GM19463 (cell line): ENCODE results near the gene EBF3.

Experiments used
- ATAC-seq: cut with Tn5 transposase; IDR thresholded peaks from one replicate; pipeline ENCODE4 v1.9.1; 2021; ENCODE audit warnings: mild to moderate bottlenecking, moderate library complexity; ENCODE audit not compliant: unreplicated experiment

The EBF3 gene

DNA sequence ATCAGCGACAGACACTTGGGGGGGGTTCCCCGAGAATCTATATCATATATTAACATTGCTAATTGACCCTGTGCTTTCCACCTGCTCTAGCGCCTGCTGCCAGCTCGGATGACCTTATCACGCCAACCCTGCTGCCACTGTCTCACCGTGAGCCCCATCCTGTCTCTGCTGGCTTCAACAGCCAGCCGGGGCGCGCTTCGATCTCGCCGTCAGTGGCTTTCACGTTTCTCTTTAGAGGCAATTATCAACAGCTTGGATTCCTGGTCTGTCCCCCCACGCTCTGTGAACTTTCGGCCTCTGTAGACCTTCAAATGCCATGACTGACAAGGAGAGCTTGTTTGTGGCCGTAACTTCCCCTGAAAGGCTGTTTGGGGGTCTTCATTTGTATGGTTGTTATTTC is 123.0 kb downstream of the EBF3 start:
- no peak for ATAC-seq

DNA sequence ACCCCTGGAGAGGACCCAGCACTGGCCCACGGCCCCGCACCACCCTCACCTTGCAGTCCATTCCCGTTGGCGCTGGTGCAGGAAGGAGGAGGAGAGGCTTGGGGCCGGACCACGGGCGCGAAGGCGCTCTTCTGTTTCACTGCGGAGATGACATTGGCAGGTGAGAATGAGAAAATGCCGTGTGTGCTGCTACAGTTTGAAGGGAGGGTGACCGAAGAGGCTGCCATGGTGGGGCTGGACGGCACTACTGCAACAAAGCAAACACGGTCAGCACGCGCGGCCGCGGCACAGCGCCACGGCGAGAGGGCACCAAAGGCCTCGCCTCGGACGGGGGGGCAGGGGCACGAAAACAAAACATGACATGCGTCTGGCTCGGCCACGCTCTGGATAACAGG is 123.9 kb downstream of the EBF3 start:
- ATAC-seq, result no peak

DNA sequence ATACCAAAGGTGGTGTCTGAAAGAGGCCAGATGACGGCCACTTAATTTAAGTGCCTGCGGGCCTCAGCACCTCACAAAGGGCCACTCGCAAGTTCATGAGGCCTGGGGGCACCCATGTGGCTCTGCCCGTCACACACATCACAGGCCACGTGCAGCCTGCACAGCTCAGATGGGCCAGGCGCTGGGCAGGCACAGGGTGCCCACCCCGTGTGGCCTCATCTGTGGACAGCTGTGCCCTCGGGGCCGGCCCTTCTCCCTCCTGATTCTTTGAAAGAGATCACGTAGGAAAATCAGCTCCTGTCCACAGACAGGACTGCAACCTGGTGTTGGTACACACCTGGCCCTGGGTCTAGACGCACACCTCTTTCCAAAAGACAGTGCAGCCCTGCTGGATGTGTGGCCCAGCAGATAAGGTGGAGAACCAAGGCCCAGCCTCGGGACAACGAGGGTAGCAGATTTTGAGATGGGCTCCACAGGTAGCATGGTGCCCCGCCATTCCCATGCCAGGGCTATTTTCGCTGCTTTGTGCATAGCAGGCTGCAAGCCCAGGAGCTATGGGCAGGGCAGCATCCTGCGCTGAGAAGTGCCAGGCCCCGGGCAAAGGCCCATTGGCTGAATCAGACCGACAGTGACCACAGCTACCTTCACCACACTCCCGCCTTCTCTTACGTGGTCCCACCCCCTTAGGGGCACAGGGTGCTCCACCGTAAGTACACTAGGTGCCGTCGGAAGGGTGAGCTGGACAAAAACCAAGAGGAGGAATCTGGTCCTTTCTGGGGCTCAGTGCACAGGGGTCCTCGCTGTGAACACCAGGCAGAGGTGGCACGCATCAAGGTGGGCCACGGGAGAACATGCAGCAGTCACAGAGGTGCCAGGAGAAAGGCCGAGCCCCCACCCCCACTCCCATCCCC is 124.5 kb downstream of the EBF3 start:
- no peak for ATAC-seq

DNA sequence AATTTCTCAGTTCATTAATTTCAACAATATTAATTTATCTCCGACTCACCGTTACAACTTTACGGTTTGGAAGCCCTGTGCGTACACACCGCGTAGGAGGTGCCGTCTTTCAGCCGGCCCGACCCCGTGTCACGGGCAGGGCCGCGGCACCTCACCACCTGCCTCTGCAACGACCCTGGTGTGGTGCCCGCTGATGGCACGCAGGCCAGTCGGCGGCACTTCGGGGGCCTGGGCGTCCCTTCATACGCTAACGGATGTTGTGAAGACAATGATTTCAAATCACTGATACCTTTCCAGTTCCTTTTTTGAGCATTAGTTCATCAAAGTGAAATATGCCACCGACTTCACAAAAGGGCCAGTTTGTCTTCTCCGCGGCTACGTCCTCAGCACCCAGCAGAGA is 125.3 kb downstream of the EBF3 start:
- ATAC-seq, result no peak

DNA sequence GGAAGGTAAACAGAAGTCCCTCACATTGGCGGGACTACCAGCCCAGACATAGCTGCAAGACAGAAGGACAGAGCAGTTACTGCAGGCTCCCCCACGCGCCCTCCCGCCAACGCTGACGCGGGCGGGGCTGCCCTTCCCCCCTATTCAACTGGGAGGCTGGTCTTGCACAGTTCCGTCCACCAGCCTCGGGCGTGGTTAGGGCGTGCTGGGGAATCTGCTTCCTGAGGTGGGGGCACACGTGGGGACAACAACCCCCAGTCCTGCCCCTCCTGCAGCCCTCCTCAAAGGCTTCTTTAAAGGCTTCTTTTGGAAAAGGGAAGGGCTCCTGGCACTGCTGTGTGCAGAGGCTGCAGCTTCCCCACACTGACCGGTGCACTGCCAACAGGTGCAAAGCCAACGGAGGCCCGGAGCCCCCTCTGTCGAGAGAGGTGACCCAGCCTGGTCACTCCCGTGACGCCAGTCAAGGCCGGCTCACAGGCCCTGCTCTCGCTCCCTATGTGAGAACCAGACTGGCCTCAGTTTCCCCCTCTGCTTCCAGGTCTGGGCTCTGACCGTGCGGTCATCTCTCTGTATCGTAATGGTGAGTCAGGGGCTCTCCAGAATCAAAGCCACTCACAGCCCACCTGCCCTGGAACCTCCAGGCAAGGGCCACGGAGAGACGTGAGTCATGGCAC is 126.0 kb downstream of the EBF3 start:
- ATAC-seq, result no peak

DNA sequence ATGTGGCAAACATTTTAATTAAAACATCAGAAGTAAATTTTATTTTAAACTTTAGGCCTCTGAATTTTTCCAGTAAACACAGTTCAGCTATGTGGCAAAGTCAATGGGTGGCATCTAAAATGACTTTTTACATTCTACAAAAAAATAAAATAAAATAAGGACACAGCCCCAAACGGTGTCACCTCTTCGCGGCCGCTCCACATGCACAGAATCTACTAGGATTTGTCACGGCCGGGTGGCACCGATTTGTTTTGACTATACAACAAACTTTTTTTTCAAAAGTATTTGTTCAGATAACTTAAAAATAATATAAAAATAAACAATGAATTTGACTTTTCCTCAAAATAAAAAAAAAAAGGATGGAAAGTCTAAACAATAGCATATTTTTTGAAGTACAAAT is 127.8 kb downstream of the EBF3 start:
- no peak for ATAC-seq

DNA sequence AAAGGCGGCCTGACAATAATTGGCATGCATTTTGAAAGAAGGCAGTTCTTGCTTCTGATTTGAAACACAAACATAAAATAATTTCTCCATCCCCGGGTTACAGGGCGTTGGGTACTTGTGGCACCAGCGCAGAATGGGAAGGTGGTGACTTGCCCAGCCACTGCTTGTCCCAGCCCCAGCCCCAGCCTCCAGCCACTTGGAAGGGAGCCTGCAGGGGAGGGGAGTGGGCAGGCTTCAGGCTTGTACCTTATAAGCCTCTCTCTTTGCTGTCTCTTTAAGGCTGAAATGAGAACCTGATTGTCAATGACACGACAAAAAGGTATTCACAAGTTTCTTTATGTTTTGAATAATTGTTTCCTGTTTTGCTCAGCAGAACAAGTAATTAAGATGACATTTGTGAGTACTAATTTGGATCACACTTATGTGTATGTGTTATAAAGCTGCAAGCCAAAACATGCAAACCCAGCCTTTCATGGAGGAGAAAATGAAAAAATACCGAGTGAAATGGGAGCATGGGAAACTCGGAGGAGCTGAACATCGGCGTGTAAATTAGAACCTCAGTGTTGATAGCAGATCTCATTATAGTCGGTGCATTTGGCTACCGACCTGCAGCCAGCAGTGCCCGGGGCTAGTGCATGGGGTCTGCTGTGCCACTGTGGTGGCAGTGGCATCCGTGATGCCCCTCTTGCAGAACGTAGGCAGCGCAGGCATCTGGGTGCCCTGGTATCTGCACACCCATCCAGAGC is 129.9 kb downstream of the EBF3 start:
- ATAC-seq, result no peak

DNA sequence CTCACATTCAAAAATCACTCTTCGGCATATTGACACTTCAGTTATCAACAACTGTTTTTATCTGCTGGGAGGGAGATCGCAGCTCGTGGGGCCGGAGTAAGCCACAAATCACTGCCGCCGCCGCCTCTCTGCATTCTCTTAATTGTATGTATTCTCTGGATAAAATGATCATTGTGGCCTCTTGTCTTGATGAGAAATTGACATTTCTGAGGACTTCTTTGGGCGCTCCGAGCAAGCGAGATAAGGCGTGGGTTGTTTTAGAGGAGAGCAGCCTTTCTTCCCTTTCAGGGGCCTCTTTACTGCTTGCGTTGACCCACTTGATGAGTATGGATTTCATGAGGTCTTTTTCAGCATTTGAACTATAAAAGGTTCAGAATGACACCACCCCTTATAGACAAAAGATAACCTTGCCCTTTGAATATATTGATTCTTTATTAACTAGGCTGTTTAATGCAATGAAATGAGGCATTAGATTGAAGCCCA is 130.6 kb downstream of the EBF3 start:
- no peak for ATAC-seq

DNA sequence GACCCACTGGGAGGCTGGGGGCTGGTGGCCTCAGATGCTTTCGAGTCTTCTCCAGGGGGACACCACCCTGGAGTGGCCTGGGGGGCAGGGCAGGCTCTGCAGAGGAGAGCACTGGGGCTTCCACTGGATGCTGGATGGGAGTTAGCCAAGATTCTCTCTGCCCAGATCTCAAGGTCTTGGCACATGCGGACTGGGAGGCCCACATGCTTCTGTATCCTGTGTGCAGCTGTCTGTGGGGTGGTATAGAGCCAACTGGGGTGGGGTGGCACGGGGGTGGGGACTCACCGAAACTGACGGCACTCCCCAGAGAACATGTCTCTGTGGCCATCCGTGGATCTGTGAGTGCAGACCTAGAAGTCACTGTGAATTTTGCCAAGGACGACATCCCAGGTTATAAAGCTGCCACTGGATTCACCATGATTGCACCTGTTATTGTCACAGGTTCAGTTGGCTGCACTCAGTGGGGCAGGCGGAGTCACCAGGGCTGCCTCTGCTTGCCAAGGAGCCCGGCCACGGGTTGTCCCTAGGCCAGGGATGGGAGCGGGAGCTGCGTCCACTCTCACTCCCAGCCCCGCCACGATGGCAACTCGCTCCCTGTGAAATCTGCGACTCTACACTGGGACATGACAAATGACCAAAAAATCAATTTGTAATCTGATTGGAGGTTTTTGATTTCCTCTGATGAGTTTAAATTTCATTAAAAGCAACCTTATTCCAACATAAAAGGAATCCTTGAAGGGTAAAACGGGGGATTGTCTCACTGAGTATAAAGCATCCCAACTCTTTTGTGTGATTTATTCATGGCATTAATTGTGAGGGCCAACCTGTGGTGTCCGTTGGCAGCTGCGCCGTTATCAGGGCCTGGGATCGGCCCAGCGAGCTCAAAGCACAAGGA is 131.3 kb downstream of the EBF3 start:
- no peak for ATAC-seq

DNA sequence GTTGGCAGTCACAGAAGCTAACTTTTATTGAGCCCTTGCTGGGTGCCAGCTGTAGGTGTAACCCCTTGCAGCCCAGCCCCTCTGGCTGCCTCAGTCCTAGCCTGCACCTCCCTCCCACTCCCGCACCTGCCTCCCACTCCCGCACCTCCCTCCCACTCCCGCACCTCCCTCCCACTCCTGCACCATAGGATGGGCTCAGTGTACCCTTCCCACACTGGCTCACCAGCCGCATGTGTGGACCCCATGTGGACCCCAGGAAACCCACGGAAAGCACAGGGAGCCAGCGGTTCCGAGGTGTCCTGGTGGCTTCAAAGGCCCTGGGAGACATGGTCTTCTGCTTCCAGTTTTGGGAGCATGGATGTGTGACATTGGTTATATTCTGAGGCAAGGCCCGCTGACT is 132.9 kb downstream of the EBF3 start:
- ATAC-seq, result no peak

DNA sequence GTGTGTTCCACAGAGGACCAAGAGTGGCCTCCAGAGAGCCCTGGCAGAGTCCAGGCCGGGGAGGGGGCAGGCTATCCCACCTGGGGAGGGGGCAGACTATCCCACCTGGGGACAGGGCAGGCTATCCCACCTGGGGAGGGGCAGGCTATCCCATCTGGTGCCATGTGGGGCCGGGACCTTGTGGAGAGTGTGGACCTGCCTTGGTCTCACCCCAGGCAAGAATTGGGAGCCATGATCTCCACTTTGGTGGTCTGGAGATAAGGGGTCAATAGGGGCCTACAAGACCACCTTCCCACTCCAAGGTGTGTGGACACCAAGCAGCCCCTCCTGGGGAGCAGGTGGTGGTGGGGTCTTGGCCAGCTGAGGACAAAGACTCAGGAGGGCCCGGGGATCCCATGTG is 138.2 kb downstream of the EBF3 start:
- ATAC-seq, result no peak

DNA sequence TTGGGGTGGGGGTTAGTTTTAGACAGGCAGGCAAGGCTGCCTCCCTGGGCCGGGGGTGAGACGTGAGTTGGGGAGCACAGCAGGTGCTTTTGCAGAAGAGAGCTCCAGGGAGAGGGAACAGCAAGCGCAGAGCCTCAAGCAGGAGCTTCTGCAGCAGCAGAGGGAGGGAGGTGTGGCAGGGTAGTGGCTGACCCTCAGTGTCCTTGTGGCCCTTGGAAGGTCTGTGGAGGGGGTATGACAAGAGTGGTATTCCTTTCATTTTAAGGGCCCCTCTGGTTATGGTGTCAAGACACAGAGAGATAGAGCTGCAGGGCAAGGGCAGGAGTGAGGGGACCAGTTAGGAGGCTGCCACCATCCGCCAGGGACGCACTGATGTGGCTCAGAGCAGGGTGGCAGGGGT is 138.9 kb downstream of the EBF3 start:
- ATAC-seq, result no peak

DNA sequence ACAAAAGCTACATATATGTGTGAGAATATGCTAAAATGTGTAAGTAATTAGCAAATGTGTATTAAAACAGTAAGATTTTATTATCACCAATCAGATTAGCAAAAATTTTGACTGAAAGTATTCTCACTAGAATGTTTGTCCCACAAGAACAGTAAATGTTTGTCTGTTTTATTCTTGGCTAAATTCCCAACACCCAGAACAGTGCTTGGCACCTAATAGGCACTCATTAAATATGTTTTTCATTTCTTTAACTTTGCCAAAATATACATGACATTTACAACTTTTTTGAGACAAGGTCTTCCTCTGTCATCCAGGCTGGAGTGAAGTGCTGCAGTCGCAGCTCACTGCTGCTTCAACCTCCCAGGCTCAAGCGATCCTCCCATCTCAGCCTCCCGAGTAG is 143.6 kb downstream of the EBF3 start:
- ATAC-seq, result no peak

DNA sequence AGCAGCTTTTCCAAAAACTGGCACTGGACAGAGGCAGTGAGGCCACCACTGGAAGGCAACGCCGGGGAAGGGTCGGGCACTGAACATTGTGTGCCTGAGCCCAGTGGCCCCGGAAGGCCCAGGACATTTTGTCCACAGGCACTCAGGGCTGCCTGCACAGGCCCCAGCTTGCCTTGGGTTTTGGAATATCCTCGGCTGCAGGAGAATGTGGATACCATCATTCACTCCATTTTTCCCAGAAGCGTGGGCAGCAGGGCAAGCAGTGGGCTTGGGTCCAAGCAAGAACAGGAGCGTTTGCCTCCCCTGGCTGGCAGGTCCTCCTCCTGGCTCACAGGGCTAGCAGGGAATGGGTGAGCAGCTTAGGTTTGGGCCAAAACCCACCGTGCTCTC is 147.4 kb downstream of the EBF3 start:
- no peak for ATAC-seq

DNA sequence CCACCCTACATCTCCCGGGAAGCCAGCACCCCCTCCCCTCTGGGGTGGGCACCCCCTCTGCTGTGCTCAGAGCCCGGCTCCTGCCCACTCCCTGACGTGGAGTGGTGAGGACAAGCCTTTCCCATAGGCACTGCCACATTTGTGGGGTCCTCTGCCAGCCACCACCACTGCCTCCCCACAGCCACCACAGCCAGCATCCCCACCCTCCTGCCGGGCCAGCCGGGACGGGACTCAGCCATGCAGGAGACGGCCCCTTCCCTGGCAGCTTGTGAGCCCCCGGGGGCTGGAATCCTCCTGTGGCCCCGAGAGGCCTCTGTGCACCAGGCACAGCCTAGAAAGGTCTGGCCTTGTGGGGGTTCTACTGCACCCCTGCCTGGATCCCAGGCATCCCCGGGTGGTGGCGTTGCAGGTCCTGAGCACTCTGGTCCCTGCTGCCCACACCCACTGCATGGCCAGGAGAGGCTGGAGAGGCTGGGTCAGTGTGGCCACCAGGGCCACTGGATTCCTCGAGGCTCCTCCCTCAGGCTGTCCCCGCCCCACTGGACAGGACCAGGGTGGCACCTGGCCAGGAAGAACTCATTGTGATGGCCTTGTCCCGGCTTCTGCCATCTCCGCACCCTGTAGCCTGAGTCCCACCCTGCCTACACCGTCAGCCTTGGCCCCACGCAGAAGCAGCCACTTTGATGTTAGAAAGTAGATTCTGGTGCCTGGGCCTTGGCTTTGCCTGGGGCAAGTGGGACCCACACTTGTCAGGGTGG is 148.0 kb downstream of the EBF3 start:
- ATAC-seq, result no peak

DNA sequence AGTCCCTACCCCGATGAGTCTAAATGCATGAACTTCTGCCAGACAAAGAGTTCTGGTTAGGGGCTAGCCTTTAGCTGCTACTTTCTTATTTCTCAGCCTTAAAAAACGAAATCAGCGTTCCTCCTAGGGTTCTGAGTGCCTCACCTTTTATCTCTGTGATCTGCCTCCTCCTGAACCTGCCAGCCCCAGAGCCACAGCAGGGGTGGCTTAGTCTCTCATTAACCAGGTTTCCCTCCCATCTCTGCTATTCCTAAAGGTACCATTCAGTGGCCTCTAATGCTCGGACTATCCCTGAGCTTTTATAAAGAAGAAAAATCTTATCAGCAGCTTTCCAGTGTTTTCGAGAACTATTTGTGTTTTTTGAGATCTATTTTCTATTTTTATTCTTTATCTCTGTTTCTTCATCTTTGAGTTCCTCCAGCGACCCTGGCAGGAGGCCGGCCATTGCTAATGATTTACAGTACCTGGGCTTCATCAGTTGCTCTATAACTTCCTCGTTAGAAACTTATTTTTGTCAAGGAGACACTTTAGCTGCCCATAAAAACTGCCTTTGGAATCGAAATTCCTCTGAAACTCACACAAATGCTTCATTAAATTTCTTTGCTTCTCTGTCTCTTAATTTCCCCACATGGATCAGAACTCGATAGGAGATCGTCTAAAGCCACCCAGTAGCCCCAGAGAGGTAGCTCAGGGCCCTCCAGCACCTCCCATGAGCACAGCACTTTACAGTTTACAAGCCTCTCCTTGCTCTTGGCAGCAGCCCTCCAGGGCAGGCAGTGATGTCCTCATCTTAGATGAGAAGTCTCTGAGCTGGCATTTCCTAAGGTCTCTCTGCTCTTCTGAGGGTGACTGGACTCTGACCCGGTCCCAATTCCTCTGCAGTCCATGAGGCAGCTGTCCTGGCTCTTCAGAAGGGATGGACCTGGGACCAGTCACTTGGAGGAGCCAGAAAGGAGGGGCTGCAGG is 149.1 kb downstream of the EBF3 start:
- ATAC-seq, result no peak

DNA sequence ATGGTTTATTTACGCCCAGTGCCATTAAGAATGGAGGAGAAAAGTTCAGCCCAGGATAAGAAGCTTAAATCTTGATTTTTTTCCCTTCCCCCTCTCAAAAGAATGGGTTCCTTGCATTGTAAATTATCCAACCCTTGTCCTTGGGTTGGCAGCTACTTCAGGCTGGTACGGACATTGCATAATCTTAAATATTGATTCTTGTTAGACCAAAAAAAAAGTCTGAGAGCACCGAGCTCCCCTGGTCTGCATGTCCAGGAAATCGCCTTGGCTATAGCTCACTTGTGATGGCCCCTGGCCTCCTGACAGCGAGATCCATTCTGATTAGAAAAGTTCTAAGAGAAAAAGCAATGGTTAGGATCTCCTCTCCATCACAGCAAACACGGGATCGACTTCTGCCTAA is 151.7 kb downstream of the EBF3 start:
- ATAC-seq, result no peak

DNA sequence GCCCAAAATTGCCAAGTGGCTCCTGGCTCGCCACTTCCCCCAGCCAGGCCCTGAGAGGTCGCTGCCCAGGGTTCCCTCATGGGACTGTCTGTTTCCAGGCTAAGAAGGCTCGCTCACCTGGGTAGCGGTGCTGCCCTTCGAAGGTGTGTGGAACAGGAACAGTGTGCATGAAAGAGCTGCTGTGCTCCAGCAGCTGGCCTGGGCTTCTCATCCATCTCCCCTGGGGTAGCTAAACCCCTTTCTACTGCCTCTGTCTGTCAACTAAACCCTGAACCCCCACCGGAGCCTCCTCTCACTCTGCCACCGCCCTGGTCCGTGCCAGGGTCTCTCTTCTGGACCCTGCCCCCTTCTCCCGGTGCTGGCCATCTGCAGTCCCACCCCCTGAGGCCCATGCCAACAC is 152.9 kb downstream of the EBF3 start:
- no peak for ATAC-seq

DNA sequence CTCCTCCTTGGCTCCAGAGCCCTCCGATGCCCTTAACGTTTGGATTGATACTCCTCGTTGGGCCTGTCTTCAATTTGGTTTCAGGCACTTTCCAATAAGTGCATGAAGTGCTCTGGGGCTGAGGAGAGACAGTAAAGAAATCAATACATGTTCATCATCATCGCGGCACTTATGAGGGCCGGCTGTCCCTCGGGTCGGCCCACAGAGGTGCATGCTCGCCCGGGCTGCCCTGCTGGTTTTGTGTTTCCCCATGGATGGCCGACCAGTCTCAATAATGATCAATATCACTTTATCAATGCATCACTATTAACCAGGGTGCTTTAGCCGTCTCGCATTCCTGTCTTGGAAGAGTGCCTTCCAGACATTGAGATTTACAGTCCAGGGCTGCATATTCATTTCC is 154.2 kb downstream of the EBF3 start:
- ATAC-seq, result no peak
